Neural cell (in vitro differentiated cells): ENCODE data around the gene BCAR3. TPM values are rescaled to one million over a fixed set of nuclear protein-coding genes. Genes with fewer than 3 reads are reported as not detected.

Experiments used
- H2AFZ ChIP-seq: fragments of 200-600, 300-800 bp; sonication (generic), shearing (Covaris generic); 2 replicates; pipeline ENCODE4 v1.6.0; 2014; ENCODE audit warnings: low read depth, mild to moderate bottlenecking, antibody characterized with exemption, low read length, moderate library complexity
- H3F3A ChIP-seq: fragments of 200-600 bp; shearing (Covaris generic); 2 replicates; pipeline ENCODE4 v1.6.1; 2016; ENCODE audit warnings: mild to moderate bottlenecking, moderate library complexity, mixed read lengths, antibody characterized with exemption, low read length; ENCODE audit not compliant: insufficient read depth, poor library complexity, severe bottlenecking
- H3K27ac ChIP-seq: fragments of 200-600, 300-800 bp; sonication (generic), shearing (Covaris generic); 2 replicates; pipeline ENCODE4 v1.5.1; 2014; ENCODE audit warnings: mild to moderate bottlenecking, low read length, moderate library complexity
- H3K27me3 ChIP-seq: fragments of 300-800, 200-600 bp; sonication (generic), shearing (Covaris generic); 2 replicates; pipeline ENCODE4 v1.6.0; 2014; ENCODE audit warnings: mild to moderate bottlenecking, low read depth, low read length, moderate library complexity; ENCODE audit not compliant: insufficient read depth
- H3K36me3 ChIP-seq: fragments of 300-800, 200-600 bp; sonication (generic), shearing (Covaris generic); 2 replicates; pipeline ENCODE4 v1.5.1; 2014; ENCODE audit warnings: mild to moderate bottlenecking, antibody characterized with exemption, low read length, moderate library complexity; ENCODE audit not compliant: insufficient read depth
- H3K4me2 ChIP-seq: fragments of 300-800, 200-600 bp; sonication (generic), shearing (Covaris generic); 2 replicates; pipeline ENCODE4 v1.6.0; 2014; ENCODE audit warnings: mild to moderate bottlenecking, low read length
- H3K4me3 ChIP-seq: fragments of 300-800, 200-600 bp; sonication (generic), shearing (Covaris generic); 2 replicates; pipeline ENCODE4 v1.5.1; 2014; ENCODE audit warnings: mild to moderate bottlenecking, low read length, moderate library complexity
- H3K79me2 ChIP-seq: fragments of 200-600 bp; shearing (Covaris generic); replicated peaks from 2 replicates; pipeline ENCODE4 v1.6.0; 2014; ENCODE audit warnings: mild to moderate bottlenecking, low read length, moderate library complexity; ENCODE audit not compliant: insufficient read depth
- H3K9ac ChIP-seq: fragments of 300-800, 200-600 bp; sonication (generic), shearing (Covaris generic); 2 replicates; pipeline ENCODE4 v1.6.1; 2016; ENCODE audit warnings: mild to moderate bottlenecking, low read length, mixed read lengths
- H3K9me2 ChIP-seq: fragments of 200-600 bp; shearing (Covaris generic); 2 replicates; pipeline ENCODE4 v1.6.1; 2016; ENCODE audit warnings: mild to moderate bottlenecking, low read length, mixed read lengths; ENCODE audit not compliant: insufficient read depth
- H3K9me3 ChIP-seq: fragments of 200-600, 300-800 bp; sonication (generic), shearing (Covaris generic); 2 replicates; pipeline ENCODE4 v1.6.1; 2016; ENCODE audit warnings: mild to moderate bottlenecking, mixed run types, low read length, moderate library complexity, mixed read lengths
- H4K20me1 ChIP-seq: fragments of 200-600 bp; shearing (Covaris generic); 2 replicates; pipeline ENCODE4 v1.6.1; 2016; ENCODE audit warnings: mild to moderate bottlenecking, mixed run types; ENCODE audit not compliant: insufficient read depth
- EP300 ChIP-seq: fragments of 450-650 bp; conservative IDR thresholded peaks from 2 replicates; pipeline ENCODE4 v1.6.1; 2014; ENCODE audit warnings: antibody characterized with exemption, mild to moderate bottlenecking, moderate library complexity; ENCODE audit not compliant: poor library complexity, severe bottlenecking
- EZH2 ChIP-seq: fragments of 200-600, 300-800 bp; shearing (Covaris generic), sonication (generic); IDR thresholded peaks from 2 replicates; pipeline ENCODE4 v1.6.1; 2014; ENCODE audit warnings: antibody characterized with exemption, low read length, borderline replicate concordance, mild to moderate bottlenecking; ENCODE audit not compliant: insufficient read depth, poor library complexity, severe bottlenecking
- MXI1 ChIP-seq: fragments of 450-650 bp; conservative IDR thresholded peaks from 2 replicates; pipeline ENCODE4 v1.6.1; 2014; ENCODE audit warnings: antibody characterized with exemption, mild to moderate bottlenecking; ENCODE audit not compliant: poor library complexity, severe bottlenecking
- POLR2AphosphoS5 ChIP-seq: IDR thresholded peaks from 2 replicates; pipeline ENCODE4 v1.6.1; 2012
- RAD21 ChIP-seq: fragments of 450-650 bp; conservative IDR thresholded peaks from 2 replicates; pipeline ENCODE4 v1.6.1; 2014; ENCODE audit warnings: antibody characterized with exemption, mild to moderate bottlenecking, moderate library complexity
- SMC3 ChIP-seq: fragments of 450-650 bp; conservative IDR thresholded peaks from 2 replicates; pipeline ENCODE4 v1.6.1; 2014; ENCODE audit warnings: antibody characterized with exemption, mild to moderate bottlenecking, moderate library complexity; ENCODE audit not compliant: poor library complexity
- TAF1 ChIP-seq: IDR thresholded peaks from 2 replicates; pipeline ENCODE4 v1.6.1; 2012; ENCODE audit warnings: low read depth
- polyA plus RNA-seq: library from polyadenylated mRNA; depleted of rRNA; stranded (reverse); fragments of >200 nt; gene quantifications from 2 replicates; pipeline ENCODE4 v1.2.3, GENCODE V29; 2014
- TF ChIP-seq, protein P1 (sequence below): fragments of 450-650 bp; IDR thresholded peaks from 2 replicates; pipeline ENCODE4 v1.5.1; 2014; ENCODE audit warnings: antibody characterized with exemption, mild to moderate bottlenecking, moderate library complexity; ENCODE audit not compliant: poor library complexity, severe bottlenecking
- TF ChIP-seq, protein P2 (sequence below): IDR thresholded peaks from 2 replicates; pipeline ENCODE4 v1.6.1; 2012; ENCODE audit warnings: borderline replicate concordance

BCAR3 gene
- polyA plus RNA-seq, 1 donor from 2014 or later: 2.5 TPM

DNA sequence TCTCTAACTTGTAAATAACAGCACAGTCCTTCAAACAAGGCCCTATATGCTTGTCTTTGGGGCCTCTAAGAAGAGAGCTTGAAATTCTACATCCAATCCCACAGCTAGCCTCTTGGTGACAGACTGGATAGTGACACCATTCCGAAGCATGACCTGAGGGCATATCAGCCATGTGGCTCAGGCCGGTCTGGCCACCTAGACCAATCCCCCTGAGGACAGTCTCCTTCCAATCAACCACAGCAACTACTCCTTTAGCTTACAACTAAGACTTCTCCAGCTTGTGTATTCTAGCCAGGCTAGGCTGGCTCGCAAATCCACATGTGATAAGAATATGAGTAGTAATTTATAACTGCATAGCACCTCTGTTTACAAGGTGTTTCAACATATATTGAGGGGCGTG, 14.0 kb downstream of the BCAR3 start:
- no peak overlapping the region for H3K9ac ChIP-seq
- no peaks in the 10 kb centered on the region for H3K9me2 ChIP-seq
- H3K4me3 ChIP-seq: no peak overlapping the region
- H2AFZ ChIP-seq: no peak overlapping the region
- no peak overlapping the region for H3K4me2 ChIP-seq
- H3K27me3 ChIP-seq: no peaks in the 10 kb centered on the region
- H3K79me2 ChIP-seq: no peaks in the 10 kb centered on the region
- H3K36me3 ChIP-seq: no peaks in the 10 kb centered on the region
- H3F3A ChIP-seq: no peaks in the 10 kb centered on the region
- no peak for TF ChIP-seq EP300
- H3K27ac ChIP-seq: no peak overlapping the region
- no peaks in the 10 kb centered on the region for H3K9me3 ChIP-seq
- no peaks in the 10 kb centered on the region for H4K20me1 ChIP-seq

DNA sequence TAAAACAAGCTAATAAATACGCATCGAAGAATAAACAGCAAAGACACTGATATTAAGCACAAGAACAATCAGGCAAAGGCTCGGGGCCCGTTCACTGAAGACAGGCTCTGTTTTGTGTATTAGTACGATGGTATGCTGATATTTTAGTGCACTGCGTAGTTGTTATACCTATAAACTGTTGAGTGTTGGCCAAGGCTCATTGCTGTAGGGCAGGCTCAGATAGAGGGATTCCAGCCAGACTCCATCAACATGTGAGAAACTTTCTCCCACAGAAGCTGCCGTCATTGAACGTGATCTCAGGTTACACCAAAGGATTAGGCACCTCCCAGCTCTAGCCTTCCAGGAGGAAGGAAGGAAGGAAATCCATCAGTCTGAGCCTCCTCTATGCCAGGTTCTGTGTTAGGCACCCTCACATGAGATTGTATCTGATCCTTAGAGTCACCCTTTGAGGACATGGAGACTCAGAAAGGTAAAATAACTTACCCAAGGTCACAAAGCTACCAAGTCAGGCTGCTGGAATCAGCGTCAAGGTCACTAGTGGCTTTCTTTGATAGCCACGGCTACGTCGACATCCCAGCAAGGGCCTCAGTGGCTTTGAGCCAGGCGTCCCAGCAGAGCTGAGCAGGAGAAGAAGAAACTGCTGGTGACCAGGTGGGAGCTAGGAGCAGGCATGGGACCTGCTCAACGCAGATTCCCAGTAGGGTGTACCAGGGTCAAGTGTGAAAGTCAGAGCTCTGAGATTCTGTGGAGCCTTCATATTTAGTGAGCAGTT, 14.8 kb downstream of the BCAR3 start:
- H3F3A ChIP-seq: no peaks in the 10 kb centered on the region
- no peak overlapping the region for H2AFZ ChIP-seq
- no peaks in the 10 kb centered on the region for H3K9me3 ChIP-seq
- H3K79me2 ChIP-seq: no peaks in the 10 kb centered on the region
- no peaks in the 10 kb centered on the region for H3K36me3 ChIP-seq
- no peak overlapping the region for H3K4me2 ChIP-seq
- H3K9me2 ChIP-seq: no peaks in the 10 kb centered on the region
- no peak for TF ChIP-seq RAD21
- TF ChIP-seq, protein P1, sequence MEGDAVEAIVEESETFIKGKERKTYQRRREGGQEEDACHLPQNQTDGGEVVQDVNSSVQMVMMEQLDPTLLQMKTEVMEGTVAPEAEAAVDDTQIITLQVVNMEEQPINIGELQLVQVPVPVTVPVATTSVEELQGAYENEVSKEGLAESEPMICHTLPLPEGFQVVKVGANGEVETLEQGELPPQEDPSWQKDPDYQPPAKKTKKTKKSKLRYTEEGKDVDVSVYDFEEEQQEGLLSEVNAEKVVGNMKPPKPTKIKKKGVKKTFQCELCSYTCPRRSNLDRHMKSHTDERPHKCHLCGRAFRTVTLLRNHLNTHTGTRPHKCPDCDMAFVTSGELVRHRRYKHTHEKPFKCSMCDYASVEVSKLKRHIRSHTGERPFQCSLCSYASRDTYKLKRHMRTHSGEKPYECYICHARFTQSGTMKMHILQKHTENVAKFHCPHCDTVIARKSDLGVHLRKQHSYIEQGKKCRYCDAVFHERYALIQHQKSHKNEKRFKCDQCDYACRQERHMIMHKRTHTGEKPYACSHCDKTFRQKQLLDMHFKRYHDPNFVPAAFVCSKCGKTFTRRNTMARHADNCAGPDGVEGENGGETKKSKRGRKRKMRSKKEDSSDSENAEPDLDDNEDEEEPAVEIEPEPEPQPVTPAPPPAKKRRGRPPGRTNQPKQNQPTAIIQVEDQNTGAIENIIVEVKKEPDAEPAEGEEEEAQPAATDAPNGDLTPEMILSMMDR: no peak
- TF ChIP-seq TAF1: no peak
- no peak for TF ChIP-seq POLR2AphosphoS5
- no peak for TF ChIP-seq EZH2
- TF ChIP-seq EP300: no peak
- TF ChIP-seq MXI1: no peak
- TF ChIP-seq, protein P2, sequence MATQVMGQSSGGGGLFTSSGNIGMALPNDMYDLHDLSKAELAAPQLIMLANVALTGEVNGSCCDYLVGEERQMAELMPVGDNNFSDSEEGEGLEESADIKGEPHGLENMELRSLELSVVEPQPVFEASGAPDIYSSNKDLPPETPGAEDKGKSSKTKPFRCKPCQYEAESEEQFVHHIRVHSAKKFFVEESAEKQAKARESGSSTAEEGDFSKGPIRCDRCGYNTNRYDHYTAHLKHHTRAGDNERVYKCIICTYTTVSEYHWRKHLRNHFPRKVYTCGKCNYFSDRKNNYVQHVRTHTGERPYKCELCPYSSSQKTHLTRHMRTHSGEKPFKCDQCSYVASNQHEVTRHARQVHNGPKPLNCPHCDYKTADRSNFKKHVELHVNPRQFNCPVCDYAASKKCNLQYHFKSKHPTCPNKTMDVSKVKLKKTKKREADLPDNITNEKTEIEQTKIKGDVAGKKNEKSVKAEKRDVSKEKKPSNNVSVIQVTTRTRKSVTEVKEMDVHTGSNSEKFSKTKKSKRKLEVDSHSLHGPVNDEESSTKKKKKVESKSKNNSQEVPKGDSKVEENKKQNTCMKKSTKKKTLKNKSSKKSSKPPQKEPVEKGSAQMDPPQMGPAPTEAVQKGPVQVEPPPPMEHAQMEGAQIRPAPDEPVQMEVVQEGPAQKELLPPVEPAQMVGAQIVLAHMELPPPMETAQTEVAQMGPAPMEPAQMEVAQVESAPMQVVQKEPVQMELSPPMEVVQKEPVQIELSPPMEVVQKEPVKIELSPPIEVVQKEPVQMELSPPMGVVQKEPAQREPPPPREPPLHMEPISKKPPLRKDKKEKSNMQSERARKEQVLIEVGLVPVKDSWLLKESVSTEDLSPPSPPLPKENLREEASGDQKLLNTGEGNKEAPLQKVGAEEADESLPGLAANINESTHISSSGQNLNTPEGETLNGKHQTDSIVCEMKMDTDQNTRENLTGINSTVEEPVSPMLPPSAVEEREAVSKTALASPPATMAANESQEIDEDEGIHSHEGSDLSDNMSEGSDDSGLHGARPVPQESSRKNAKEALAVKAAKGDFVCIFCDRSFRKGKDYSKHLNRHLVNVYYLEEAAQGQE: no peak
- no peak for TF ChIP-seq SMC3
- no peaks in the 10 kb centered on the region for H3K27me3 ChIP-seq
- no peak overlapping the region for H3K27ac ChIP-seq
- H4K20me1 ChIP-seq: no peaks in the 10 kb centered on the region
- H3K9ac ChIP-seq: no peak overlapping the region
- no peak overlapping the region for H3K4me3 ChIP-seq
